Activated CD4-positive, CD25-positive, alpha-beta regulatory T cell treated with anti-CD3 and anti-CD28 coated beads, Interleukin-2, amount 50 U/mL, for 72 hours (primary cell): Measurements from ENCODE around the gene MUC12.
"Not testable (repeated sequence)": the region's sequence is repeated elsewhere in the genome, so short reads cannot be mapped to it uniquely, and the experiment has no call there.

Experiments used
- DNase-seq: peaks from one replicate; pipeline ENCODE4 v3.0.0; 2021

Gene MUC12, protein sequence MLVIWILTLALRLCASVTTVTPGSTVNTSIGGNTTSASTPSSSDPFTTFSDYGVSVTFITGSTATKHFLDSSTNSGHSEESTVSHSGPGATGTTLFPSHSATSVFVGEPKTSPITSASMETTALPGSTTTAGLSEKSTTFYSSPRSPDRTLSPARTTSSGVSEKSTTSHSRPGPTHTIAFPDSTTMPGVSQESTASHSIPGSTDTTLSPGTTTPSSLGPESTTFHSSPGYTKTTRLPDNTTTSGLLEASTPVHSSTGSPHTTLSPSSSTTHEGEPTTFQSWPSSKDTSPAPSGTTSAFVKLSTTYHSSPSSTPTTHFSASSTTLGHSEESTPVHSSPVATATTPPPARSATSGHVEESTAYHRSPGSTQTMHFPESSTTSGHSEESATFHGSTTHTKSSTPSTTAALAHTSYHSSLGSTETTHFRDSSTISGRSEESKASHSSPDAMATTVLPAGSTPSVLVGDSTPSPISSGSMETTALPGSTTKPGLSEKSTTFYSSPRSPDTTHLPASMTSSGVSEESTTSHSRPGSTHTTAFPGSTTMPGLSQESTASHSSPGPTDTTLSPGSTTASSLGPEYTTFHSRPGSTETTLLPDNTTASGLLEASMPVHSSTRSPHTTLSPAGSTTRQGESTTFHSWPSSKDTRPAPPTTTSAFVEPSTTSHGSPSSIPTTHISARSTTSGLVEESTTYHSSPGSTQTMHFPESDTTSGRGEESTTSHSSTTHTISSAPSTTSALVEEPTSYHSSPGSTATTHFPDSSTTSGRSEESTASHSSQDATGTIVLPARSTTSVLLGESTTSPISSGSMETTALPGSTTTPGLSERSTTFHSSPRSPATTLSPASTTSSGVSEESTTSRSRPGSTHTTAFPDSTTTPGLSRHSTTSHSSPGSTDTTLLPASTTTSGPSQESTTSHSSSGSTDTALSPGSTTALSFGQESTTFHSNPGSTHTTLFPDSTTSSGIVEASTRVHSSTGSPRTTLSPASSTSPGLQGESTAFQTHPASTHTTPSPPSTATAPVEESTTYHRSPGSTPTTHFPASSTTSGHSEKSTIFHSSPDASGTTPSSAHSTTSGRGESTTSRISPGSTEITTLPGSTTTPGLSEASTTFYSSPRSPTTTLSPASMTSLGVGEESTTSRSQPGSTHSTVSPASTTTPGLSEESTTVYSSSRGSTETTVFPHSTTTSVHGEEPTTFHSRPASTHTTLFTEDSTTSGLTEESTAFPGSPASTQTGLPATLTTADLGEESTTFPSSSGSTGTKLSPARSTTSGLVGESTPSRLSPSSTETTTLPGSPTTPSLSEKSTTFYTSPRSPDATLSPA (N-terminal part only)

DNA sequence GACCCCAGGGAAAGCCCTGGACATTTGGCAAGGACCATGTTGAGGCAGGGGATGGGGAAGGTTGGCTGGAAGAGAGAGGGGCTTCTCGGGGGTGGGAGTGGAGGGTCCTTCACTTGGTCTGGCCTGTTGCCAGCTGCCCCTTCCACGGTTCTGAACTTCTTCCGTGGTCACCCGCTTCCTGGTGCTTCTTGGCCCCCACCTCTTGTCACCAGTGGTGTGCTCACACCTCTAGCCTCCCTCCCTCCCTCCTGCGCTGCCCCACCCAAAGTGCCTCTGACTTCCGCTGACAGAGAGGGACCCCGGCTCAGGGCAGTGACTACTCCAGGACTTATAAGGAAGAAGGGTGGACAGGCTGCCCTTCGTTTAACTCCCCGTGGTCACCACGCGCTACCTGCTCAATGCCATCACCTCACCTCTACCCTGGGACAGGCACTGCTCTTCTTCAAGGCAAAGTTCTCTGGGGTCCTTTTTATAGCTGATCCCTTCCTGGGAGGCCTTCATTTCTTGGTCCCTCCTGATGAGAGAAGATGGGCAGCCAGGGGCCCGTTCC lies at the start of gene MUC12:
Gene MUC12, plus strand, starts transcription at position 500 of the 550 bp plus-strand sequence. CDS start 58 bp downstream, outside the sequence.
- no peak for DNase-seq

DNA sequence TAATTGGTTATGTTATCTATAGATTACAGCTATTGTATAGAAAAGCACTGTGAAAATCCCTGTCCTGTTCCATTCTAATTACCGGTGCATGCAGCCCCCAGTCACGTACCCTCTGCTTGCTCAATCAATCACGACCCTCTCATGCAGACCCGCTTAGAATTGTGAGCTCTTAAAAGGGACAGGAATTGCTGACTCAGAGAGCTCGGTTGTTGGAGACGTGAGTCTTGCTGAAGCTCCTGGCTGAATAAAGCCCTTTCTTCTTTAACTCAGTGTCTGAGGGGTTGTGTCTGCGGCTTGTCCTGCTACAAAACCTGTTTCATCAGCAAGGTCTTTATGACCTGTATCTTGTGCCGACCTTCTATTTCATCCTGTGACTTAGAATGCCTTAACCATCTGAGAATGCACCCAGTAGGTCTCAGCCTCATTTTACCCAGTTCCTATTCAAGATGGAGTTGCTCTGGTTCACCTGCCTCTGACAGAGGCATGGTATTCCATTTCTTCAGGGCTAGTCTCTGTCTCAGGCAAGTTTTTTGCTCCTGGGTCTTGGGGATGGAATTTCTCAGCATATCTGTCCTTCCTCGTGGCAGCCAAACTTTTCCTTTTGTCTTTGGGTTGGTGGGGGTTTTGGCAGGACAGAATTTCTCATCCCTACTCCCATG lies 49.5 kb upstream of the MUC12 start:
- DNase-seq: not testable (repeated sequence)

DNA sequence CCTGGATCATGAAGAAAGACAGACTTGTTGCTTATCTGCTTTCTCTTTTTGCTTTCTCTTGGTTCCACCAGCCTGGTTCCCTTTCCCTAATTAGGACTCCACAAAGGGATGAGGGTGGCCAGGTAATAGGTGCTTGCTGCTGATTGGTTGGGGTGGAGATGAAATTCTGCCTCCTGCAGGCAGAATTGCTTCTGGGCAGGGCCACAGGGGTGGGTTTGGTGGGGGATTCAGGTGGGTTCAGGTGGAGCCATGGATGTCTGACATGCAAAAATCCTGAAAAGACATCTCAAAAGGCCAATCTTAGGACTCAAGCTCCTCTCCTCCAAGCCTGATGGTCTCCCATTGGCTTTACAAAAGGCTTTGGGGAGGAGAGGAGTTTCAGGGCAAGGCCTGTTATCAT lies 48.3 kb upstream of the MUC12 start:
- DNase-seq: no peak

DNA sequence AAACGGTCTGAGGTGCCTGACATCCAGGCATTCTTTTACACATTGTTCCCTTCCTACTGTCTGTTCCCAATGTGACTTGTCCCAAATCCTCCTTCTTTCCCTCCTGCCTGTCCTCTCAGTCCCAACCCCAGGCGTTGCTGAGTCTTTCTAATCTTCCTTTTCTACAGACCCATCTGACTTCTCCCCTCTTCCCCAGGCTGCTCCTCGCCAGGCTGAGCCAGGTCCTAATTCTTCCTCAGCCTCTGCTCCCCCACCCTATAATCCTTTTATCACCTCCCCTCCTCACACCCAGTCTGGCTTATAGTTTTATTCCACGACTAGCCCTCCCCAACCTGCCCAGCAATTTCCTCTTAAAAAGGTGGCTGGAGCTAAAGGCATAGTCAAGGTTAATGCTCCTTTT lies 45.7 kb upstream of the MUC12 start:
- not testable (repeated sequence) for DNase-seq

DNA sequence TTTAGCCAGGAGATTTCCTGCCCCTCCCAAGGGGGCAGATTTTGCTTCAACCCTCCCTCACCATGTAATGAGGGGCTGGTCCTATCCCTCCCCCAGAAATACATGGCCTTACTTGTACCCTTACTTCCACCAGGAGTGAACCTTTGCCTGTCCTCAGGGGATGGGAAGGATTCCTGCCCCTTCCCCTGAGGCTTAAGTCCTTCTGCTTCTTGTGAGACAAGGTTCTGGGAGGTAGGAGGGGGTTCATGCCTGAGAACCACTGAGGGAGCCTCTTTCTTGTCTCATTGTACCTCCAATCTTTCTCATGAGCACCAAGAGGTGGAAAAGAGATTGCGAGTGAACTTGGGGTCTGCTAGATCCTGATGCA lies 39.6 kb upstream of the MUC12 start:
- DNase-seq: no peak

DNA sequence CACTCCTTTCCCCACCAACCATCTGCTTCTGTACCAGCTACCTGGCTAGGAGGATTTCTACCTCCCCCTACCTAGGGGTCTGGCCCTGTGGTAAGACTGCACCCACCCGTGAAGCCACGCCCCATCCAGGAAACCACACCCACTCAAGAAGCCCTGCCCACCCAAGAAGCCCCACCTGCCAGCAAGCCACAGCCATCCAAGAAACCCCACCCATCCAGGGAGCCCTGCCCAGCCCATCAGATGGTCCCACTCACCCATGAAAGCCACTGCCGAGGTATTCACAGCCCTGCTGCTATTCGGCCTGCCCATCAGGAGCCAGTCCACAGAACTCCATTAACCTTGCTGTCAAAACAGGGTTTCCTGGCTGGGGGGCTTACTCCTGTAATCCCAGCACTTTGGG lies 35.6 kb upstream of the MUC12 start:
- no peak for DNase-seq

DNA sequence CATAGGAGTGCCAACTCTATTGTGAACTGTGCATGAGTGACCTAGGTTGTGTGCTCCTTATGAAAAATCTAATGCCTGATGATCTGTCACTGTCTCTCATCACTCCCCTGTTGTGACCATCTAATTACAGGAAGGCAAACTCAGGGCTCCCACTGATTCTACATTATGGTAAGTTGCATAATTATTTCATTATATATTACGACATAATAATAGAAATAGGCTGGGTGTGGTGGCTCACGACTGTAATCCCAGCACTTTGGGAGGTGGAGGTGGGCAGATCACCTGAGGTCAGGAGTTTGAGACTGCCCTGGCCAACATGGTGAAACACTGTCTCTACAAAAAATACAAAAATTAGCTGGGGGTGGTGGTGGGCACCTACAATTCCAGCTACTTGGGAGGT lies 34.0 kb upstream of the MUC12 start:
- DNase-seq: not testable (repeated sequence)

DNA sequence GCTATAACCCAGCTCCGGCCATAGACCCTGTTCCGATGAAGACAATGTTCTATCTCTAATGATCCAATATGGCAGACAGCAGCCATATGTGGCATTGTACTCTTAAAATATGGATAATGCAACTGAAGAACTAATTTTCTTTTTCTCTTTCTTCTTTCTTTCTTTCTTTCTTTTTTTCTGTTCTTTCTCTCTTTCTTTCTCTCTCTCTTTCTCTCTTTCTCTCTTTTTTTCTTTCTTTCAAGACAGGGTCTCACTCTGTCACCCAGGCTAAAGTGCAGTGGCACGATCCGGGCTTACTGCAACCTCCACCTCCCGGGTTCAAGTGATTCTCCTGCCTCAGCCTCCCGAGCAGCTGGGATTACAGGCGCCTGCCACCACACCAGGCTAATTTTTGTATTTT lies 33.2 kb upstream of the MUC12 start:
- not testable (repeated sequence) for DNase-seq

DNA sequence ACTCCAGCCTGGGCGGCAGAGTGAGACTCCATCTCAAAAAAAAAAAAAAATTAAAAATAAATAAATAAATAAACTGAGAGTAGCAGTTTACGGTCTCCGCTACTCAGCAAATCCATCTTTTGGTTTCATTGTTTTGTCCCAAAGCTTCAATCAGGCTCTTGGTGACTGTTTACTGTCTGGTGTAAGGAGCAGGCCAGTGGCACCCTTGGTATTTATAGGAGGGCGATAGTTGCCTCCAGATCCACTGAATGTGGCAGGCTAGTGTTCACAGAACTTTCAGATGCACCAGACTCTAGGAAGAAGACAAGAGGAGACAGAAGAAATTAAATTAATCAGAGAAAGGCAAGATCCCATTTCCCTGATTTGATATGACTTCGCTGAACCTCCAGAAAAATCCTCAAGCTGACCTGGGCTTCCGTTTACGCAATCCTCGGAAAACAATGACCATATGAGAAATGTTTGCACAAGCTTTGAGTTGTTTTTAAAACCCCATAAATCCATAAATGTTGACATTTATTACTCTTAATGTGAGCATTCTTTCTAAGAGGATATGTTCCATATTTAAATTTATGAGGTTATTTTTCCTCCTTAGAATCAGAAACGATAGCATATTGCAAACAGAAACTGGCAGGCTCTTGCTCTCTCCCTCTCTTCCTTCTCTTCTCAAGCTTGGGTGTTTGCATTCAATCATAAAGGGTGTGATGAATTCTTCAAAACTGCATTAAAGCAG lies 27.2 kb upstream of the MUC12 start:
- DNase-seq: no peak

DNA sequence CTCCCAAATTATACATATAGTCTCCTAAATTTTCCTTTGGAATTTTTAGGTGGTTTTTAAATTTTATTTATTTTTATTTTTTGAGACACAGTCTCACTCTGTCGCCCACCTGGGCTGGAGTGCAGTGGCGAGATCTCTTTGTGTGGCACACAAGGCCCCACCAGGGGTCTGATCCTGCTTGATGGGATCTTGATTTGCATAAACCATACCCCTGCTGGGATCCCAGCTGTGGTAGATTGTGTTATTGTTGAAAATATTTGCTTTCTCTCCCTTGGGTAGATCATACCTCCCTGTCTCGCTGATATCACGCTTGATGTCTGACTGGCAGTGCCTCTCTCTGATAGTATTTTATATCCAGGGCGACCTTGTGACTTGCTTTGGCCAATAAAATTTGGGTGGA lies 25.7 kb upstream of the MUC12 start:
- DNase-seq: no peak

DNA sequence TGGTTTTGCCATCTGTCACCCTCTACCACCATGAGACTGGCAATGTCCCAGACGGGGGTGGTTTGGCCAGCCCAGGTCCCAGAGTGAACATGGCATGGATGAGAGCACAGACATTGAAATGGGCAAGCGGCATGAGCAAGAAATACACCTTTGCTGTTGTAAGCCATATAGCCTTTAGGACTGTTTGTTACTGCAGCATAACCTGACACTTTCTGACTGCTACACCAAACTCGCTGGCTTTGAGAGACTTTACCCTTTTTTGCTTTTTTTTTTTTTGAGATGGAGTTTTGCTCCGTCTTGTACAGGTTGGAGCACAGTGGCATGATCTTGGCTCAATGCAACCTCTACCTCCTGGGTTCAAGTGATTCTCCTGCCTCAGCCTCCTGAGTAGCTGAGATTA lies 25.2 kb upstream of the MUC12 start:
- DNase-seq: no peak

DNA sequence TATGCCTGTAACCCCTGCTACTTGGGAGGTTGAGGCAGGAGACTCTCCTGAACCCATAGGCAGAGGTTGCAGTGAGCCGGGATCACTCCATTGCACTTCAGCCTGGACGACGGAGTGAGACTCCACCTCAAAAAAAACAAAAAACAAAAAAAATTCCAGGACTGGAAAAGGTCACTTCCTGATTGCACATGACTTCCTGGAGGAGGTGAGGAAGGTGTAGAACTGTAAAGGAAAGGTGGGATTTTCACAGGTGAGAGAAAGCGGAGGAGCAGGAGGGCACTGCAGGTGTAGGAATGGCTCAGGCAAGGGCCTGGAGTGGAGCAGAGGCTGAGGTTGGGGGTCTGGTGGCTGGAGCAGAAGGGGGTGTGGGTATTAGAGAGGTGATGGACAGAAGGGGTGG lies 23.3 kb upstream of the MUC12 start:
- DNase-seq: no peak

DNA sequence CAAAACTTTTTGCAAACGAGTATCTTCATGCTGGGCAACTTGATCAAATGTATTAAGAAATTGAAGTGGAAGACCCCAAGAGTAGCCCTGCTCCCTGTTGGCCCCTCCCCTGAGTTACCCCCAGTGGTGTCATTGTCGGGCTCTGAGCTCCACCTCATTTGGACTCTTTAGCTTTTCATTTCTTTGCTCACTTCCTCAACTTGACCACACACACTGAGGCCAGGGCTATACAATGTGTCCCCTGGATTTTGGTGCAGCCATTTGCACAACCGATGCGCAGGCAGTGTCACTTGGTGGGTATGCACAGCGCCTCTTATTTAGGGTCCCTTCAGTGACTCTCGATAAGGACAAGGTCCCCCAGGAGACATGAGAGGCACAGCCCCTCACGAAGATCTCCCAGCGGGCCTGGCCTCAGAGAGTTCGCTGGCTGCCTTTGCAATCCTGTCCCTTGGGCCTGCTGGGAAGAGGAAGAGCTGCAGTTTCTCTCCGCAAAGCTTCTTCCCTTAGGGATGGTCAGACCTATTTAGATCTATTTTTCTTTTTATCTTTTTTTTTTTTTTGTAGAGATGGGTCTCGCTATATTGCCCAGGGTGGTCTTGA lies 22.5 kb upstream of the MUC12 start:
- no peak for DNase-seq

DNA sequence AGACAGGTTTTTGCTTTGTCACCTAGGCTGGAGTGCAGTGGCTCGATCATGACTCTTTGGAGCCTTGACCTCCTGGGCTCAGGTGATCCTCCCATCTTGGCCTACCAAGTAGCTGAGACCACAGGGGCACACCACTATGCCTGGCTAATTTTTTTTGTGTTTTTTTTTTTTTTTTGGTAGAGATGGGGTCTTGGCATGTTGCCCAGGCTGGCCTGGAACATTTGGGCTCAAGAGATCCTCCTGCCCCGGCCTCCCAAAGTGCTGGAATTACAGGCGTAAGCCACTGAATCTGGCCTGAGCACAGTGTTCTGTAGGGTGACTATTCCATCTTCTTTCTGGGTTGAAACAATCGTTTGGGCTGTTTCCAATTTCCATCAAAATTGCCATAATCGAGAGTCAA lies 21.6 kb upstream of the MUC12 start:
- no peak for DNase-seq

DNA sequence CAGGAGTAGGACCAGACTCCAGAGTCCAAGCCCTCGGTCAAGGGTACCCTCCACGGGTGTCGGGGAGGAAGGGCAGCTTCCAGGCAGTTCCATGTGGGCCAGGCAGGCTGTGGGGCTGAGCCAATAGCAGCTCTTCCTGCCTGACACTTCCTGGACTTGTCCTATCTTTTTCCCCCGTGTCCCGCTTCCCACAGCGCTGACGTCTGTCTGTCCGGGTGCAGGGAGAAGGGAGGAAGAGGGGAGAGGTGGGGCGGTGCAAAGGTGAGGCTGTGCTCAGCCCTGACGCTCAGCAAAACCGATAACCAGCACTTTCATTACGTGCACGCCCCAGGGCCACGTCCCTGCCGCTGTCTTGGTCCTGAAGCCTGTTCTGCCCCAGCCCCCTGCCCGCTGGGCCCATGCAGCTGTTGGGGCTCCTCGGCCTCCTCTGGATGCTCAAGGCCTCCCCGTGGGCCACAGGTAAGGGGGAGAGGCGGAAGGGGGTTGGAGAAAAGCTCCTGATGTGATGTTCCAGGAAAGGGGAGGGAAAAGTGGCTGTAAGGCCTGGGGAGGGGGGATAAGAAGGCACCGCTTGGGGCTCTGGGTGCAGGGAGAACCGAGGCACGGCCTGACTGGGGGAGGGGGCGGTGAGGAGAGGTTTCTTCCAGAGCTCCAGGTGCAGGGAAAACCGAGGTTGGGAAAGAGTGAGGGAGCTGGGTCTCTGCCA lies 20.0 kb upstream of the MUC12 start, which contains the start of gene MUC3A:
Gene MUC3A, plus strand, starts transcription at position 308 of the 706 bp plus-strand sequence. Its CDS starts 91 bp downstream, at position 399.
- DNase-seq: no peak

DNA sequence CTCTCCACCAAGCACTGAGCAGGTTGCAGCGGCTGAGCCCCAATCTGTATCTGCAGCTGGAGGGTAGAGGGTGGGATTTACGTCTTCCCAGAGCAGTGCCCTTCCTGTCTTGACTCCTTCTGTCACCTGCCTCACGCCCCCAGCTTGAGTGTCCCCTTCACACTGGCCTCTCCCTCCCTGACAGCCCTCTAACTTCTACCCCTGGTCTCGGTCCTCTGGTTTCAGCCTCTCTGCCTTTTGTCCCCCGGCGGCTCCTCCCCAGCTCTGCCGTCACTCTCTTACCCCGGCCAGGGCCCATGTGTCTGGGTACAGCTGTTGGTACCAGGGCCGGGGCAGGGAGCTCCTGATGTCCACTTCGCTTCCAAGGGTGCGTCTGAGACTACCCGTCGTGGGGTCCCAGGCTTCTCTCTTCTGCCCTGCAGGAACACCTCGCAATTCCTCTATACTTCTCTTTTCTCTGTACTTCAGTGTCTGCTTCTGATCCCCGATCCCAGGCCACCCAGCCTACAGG lies 19.4 kb upstream of the MUC12 start:
- no peak for DNase-seq

DNA sequence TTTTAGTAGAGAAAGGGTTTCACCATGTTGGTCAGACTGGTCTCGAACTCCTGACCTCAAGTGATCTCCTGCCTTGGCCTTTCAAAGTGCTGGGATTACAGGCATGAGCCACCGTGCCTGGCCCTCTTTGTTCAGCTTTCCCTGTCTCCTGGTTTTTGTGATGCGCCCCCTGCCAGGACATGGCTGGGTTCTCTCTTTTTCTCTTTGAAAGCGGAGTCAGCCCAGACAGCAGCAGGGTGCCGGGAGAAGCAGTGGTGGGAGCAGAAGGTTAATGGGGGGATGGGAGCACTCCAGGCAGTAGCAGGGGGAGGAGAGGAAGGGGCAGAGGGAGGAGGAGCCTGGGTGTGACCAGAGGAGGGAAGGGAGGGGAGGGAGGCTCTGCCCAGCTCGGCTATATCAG lies 18.2 kb upstream of the MUC12 start:
- DNase-seq: no peak

DNA sequence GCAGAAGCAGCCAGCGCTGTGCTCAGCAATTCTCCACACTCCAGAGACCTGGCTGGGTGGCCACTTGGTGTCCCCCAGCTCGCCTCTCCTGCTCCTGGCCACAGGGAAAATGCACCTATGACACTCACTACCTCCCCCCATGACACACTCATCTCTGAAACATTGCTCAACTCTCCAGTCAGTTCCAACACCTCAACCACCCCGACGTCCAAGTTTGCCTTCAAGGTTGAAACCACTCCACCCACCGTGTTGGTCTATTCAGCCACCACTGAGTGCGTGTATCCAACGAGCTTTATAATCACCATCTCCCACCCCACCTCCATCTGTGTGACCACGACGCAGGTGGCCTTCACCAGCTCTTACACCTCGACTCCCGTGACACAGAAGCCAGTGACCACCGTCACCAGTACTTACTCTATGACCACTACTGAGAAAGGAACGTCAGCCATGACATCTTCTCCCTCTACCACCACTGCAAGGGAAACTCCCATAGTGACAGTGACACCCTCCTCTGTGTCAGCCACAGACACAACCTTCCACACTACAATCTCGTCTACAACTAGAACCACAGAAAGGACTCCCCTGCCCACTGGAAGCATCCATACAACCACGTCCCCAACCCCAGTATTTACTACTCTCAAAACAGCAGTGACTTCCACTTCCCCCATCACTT lies 17.3 kb upstream of the MUC12 start:
- no peak for DNase-seq

DNA sequence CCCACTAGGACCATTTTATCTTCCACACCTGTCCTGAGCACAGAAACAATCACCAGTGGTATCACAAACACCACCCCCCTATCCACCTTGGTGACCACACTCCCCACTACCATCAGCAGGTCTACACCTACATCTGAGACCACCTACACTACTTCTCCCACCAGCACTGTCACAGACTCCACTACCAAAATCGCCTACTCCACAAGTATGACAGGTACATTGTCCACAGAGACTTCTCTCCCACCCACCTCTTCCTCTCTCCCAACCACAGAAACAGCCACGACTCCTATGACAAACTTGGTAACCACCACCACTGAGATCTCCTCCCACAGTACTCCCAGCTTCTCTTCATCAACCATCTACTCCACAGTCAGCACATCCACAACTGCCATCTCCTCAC lies 16.7 kb upstream of the MUC12 start:
- no peak for DNase-seq
